HTR-8/SVneo (cell line): Measurements from ENCODE around the gene RPL28.
A peak's percentile ranks its signal among the peaks of the same experiment; 100 is the strongest.

Experiments
- DNase-seq: peaks from one replicate; pipeline ENCODE4 v3.0.0; 2011; ENCODE audit warnings: low spot score, mixed read lengths; ENCODE audit not compliant: insufficient read length
- FAIRE-seq: peaks from 2 replicates; lab custom pipeline; 2011; peaks lifted over from hg19 to GRCh38; lab: Jason Lieb, UNC

RPL28 gene

GRCh38 chr19:55370305-55370988 lies 15.3 kb upstream of the RPL28 start, which contains the start of gene IL11:
Gene IL11, minus strand, starts transcription at chr19:55370463. Its CDS starts 153 bp downstream, at chr19:55370310.
- FAIRE-seq: peak; percentile 85
- DNase-seq: peak; percentile 72

- DNase-seq (peak; percentile 79), FAIRE-seq (peak; percentile 38)
Measured at GRCh38 chr19:55372316-55373081, 13.2 kb upstream of the RPL28 start.

- no peak for FAIRE-seq
- no peak for DNase-seq
Measured at GRCh38 chr19:55373306-55373992, 12.3 kb upstream of the RPL28 start.

GRCh38 chr19:55373993-55374757 lies 11.6 kb upstream of the RPL28 start:
- DNase-seq (peak; percentile 75), FAIRE-seq (peak; percentile 67)

- FAIRE-seq: no peak
- DNase-seq: no peak
Measured at GRCh38 chr19:55376241-55376933, 9.3 kb upstream of the RPL28 start, which contains the start of gene TMEM190. Gene TMEM190, plus strand, starts transcription at chr19:55376826. Its CDS starts 28 bp downstream, at chr19:55376854.

GRCh38 chr19:55377356-55378131 lies 8.2 kb upstream of the RPL28 start:
- FAIRE-seq (no peak), DNase-seq (no peak)

- FAIRE-seq (no peak), DNase-seq (no peak)
Measured at GRCh38 chr19:55379174-55379573, 6.6 kb upstream of the RPL28 start.

GRCh38 chr19:55382013-55382412 lies 3.7 kb upstream of the RPL28 start:
- peak; percentile 48 for FAIRE-seq
- DNase-seq: no peak

GRCh38 chr19:55382522-55383054 lies 3.1 kb upstream of the RPL28 start:
- no peak for FAIRE-seq
- DNase-seq: no peak

GRCh38 chr19:55383279-55384130 lies 2.2 kb upstream of the RPL28 start:
- FAIRE-seq (no peak), DNase-seq (no peak)

GRCh38 chr19:55384131-55384919 lies 1.4 kb upstream of the RPL28 start, which contains the start of gene TMEM238:
Gene TMEM238, minus strand, starts transcription at chr19:55384292. Its CDS starts 33 bp downstream, at chr19:55384259.
- DNase-seq: no peak

GRCh38 chr19:55384920-55385723 lies 610 bp upstream of the RPL28 start:
- peak; percentile 92 for DNase-seq
- FAIRE-seq: no peak

More at GRCh38 chr19:55384131-55384919, 1.4 kb upstream of the RPL28 start, which contains the start of gene TMEM238:
- no peak for FAIRE-seq

- no peak for DNase-seq
- no peak for FAIRE-seq
Measured at GRCh38 chr19:55386493-55386971, 800 bp downstream of the RPL28 start.

GRCh38 chr19:55387736-55388497 lies 2.2 kb downstream of the RPL28 start:
- no peak for DNase-seq
- FAIRE-seq: no peak
